NT2/D1 (cell line): ENCODE results near the gene C1QTNF3.

Source experiments
- SUZ12 ChIP-seq: IDR thresholded peaks from 2 replicates; pipeline ENCODE4 v1.6.1; 2011; ENCODE audit not compliant: insufficient read length, insufficient read depth; ENCODE audit errors: extremely low read depth
- YY1 ChIP-seq: IDR thresholded peaks from 2 replicates; pipeline ENCODE4 v1.6.1; 2011; ENCODE audit not compliant: insufficient read length, insufficient read depth
- ZNF274 ChIP-seq: IDR thresholded peaks from 2 replicates; pipeline ENCODE4 v1.6.1; 2011; ENCODE audit warnings: mild to moderate bottlenecking, low read depth, low read length

DNA sequence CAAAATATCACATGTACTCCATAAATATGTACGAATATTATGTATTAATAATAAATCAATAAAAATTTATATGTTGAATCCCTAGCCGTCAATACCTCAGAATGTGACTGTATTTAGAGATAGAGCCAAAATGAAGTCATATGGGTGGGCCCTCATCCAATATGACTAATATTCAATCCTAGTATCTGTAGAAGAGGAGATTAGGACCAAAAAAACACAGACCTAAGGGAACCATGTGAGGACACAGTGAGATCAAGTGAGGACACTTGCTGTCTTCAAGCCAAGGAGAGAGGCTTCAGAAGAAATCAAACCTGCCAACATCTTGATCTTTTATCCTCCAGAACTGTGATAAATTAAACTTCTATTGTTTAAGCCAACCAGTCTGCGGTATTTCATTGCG is 31.5 kb downstream of the C1QTNF3 start:
- no peak for TF ChIP-seq ZNF274
- no peak for TF ChIP-seq YY1
- no peak for TF ChIP-seq SUZ12
